Measurements from ENCODE around the gene FZR1. TPM values are rescaled to one million over a fixed set of nuclear protein-coding genes. Genes with fewer than 3 reads are reported as not detected.

The FZR1 gene
- total RNA-seq, 4 donors from 2014 or later = 15.9 to 32.0 (median 21.0) TPM

- intact Hi-C loops (cut with DNase I; ENCODE audit: low total_unique reads) (no loop called here), in situ Hi-C loops (cut with MboI; ENCODE audit: low sequenced_read_pairs in 4 of 4) (no loop called here)
- no peaks in the 10 kb centered on the region for H3K36me3 ChIP-seq
- no peak overlapping the region for H3K4me3 ChIP-seq
- H3K4me1 ChIP-seq = peaks cover 10 to 12% of the 10 kb centered on the region in 2 donors
- TF ChIP-seq POLR2A (IDR thresholded peaks at IDR 0.05) (no peak), CTCF (IDR thresholded peaks at IDR 0.05 in 4 of 5, conservative IDR thresholded peaks at IDR 0.05 in 1 of 5) (no peak)
- no peak overlapping the region for H3K27ac ChIP-seq
- no peak for ATAC-seq
- DNase-seq = no peak
- H3K9me3 ChIP-seq = no peaks in the 10 kb centered on the region
- no peaks in the 10 kb centered on the region for H3K27me3 ChIP-seq
These were observed 45.1 kb downstream of the FZR1 start for GRCh38 chr19:3550947-3551791.

- H3K27me3 ChIP-seq = no peaks in the 10 kb centered on the region
- ATAC-seq (no peak), DNase-seq (no peak)
- TF ChIP-seq POLR2A (IDR thresholded peaks at IDR 0.05) (no peak), CTCF (IDR thresholded peaks at IDR 0.05 in 4 of 5, conservative IDR thresholded peaks at IDR 0.05 in 1 of 5) (no peak)
- no peak overlapping the region for H3K27ac ChIP-seq
- intact Hi-C loops (cut with DNase I; ENCODE audit: low total_unique reads) (no loop called here), in situ Hi-C loops (cut with MboI; ENCODE audit: low sequenced_read_pairs in 4 of 4) (no loop called here)
- H3K9me3 ChIP-seq = no peaks in the 10 kb centered on the region
- H3K36me3 ChIP-seq = no peaks in the 10 kb centered on the region
- peaks cover 14 to 15% of the 10 kb centered on the region in 2 donors for H3K4me1 ChIP-seq
- no peak overlapping the region for H3K4me3 ChIP-seq
These were observed 45.6 kb downstream of the FZR1 start for GRCh38 chr19:3551792-3552095.

GRCh38 chr19:3554254-3555083, 48.4 kb downstream of the FZR1 start:
- H3K27me3 ChIP-seq = no peaks in the 10 kb centered on the region
- H3K27ac ChIP-seq = peak overlapping the region in 3 of 4 donors; percentile 5 to 45 (median 6)
- in situ Hi-C loops (cut with MboI; ENCODE audit: low sequenced_read_pairs in 4 of 4) (no loop called here), intact Hi-C loops (cut with DNase I; ENCODE audit: low total_unique reads) (no loop called here)
- H3K4me1 ChIP-seq = peaks cover 19 to 20% of the 10 kb centered on the region in 2 donors
- no peak for TF ChIP-seq CTCF (IDR thresholded peaks at IDR 0.05 in 4 of 5, conservative IDR thresholded peaks at IDR 0.05 in 1 of 5)
- TF ChIP-seq POLR2A (IDR thresholded peaks at IDR 0.05) = no peak
- no peaks in the 10 kb centered on the region for H3K9me3 ChIP-seq
- no peak for DNase-seq
- no peaks in the 10 kb centered on the region for H3K36me3 ChIP-seq
- no peak for ATAC-seq
- H3K4me3 ChIP-seq = no peak overlapping the region

DNA sequence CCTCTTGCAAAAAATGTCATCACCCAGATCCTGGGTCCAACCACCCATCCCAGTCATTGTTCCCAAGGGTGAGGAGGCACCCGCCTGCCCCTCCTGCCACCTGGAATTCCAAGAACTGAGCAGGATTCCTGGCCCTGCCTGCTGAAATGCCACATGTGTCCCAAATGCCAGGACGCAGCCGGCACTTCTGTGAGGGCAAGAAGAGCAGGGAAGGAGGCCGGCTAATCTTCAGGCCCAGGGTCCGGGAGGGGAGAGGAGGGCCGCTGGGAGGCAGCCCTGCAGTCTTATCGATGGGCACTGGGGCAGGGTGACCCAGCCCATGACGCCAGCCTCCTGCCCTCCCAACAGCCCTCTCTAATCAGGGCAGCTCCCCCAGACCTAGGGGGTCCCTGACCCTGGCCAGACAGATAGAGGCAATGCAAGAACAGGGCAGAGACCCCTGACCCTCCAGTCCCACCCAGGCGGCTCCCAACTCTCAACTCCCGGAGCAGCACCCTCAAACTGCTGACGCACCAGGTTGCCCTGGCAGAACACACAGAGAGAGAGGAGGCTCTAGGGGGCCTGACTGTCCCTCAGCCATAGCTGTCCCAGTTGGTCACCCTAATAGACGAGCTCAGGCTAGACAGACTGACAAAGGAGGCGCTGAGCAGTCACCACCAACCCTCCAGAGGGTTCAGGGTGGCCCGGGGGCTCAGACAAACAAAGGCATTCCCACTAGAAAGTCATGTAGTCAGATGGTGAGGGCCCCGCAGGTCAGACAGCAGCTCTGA, 49.7 kb downstream of the FZR1 start:
- Histone ChIP-seq H3K27me3 (no peaks in the 10 kb centered on the region), H3K36me3 (no peaks in the 10 kb centered on the region), H3K4me3 (peak overlapping the region; percentile 69 to 91 (median 83)), H3K9me3 (no peaks in the 10 kb centered on the region), H3K4me1 (peaks cover 19 to 20% of the 10 kb centered on the region in 2 donors), H3K27ac (peak overlapping the region in 2 of 4 donors; percentile 90 to 94)
- no peak for ATAC-seq
- in situ Hi-C loops (cut with MboI; ENCODE audit: low sequenced_read_pairs in 4 of 4) (no loop called here), intact Hi-C loops (cut with DNase I; ENCODE audit: low total_unique reads) (loop anchor here (2.0 kb wide), 1 partner anchor 71 kb away; the partner anchor contains the start of gene CACTIN)
- no peak for TF ChIP-seq POLR2A (IDR thresholded peaks at IDR 0.05)
- no peak for TF ChIP-seq CTCF (IDR thresholded peaks at IDR 0.05 in 4 of 5, conservative IDR thresholded peaks at IDR 0.05 in 1 of 5)
- DNase-seq = no peak

Measured in gastrocnemius medialis (tissue), 4 donors.